Esophagus (tissue), 2 donors: ENCODE measurements around the gene ATPAF1. TPM values are rescaled to one million over a fixed set of nuclear protein-coding genes. Genes with fewer than 3 reads are reported as not detected.

Experiments
- H3K27ac ChIP-seq, 2 donors: one replicate each; pipeline ENCODE4 v1.5.1; 2013; ENCODE audit warnings: low read depth in 2 of 2, mild to moderate bottlenecking in 2 of 2, inconsistent platforms in 1 of 2, low read length in 1 of 2, moderate library complexity in 1 of 2
- H3K27me3 ChIP-seq, 2 donors: one replicate each; pipeline ENCODE4 v1.6.1; 2013; ENCODE audit warnings: low read length in 2 of 2, control low read depth in 1 of 2, mild to moderate bottlenecking in 1 of 2; ENCODE audit not compliant: insufficient read depth in 2 of 2, control insufficient read depth in 1 of 2
- H3K36me3 ChIP-seq, 2 donors: one replicate each; pipeline ENCODE4 v1.6.1; 2013; ENCODE audit warnings: low read length in 1 of 2; ENCODE audit not compliant: control insufficient read depth in 2 of 2, insufficient read depth in 2 of 2
- H3K4me1 ChIP-seq, 2 donors: one replicate each; pipeline ENCODE4 v1.6.1; 2013; ENCODE audit warnings: low read length in 1 of 2; ENCODE audit not compliant: control insufficient read depth in 2 of 2, insufficient read depth in 2 of 2
- H3K4me3 ChIP-seq, 2 donors: one replicate each; pipeline ENCODE4 v1.5.1; 2013; ENCODE audit warnings: low read length in 2 of 2, mild to moderate bottlenecking in 2 of 2, low read depth in 1 of 2, moderate library complexity in 1 of 2
- H3K9me3 ChIP-seq, 2 donors: one replicate each; pipeline ENCODE4 v1.6.1; 2013; ENCODE audit warnings: mild to moderate bottlenecking in 2 of 2, low read depth in 1 of 2, low read length in 1 of 2, moderate library complexity in 1 of 2; ENCODE audit not compliant: control insufficient read depth in 2 of 2, insufficient read depth in 1 of 2
- WGBS, 2 donors: extraction: QIAGEN DNeasy Blood & Tissue Kit; methylation state at CpG; one replicate each; pipeline ENCODE4 v1.1.7; 2013; 5-methylcytosine and 5-hydroxymethylcytosine counted together
- polyA plus RNA-seq, 2 donors: library from polyadenylated mRNA; stranded (reverse); fragments of 200-250 nt; gene quantifications; one replicate each; pipeline ENCODE4 v1.2.3, GENCODE V29; 2013
- donor health status: healthy with polysubstance abuse.
- donor health status: Bipolar disorder and iron deficiency.

The ATPAF1 gene
- polyA plus RNA-seq, 2 donors, result 25.3 to 34.9 TPM

- Histone ChIP-seq H3K27ac (no peak overlapping the region), H3K9me3 (no peaks in the 10 kb centered on the region), H3K27me3 (no peaks in the 10 kb centered on the region), H3K4me1 (no peaks in the 10 kb centered on the region), H3K36me3 (peaks cover 8 to 15% of the 10 kb centered on the region in 2 donors), H3K4me3 (no peak overlapping the region)
- 40 to 75% methylated on average over 1 of the region's 1 CpG for WGBS, 2 donors
Measured at GRCh38 chr1:46682064-46682463, 13.9 kb upstream of the ATPAF1 start.

- Histone ChIP-seq H3K4me3 (no peak overlapping the region), H3K9me3 (no peaks in the 10 kb centered on the region), H3K36me3 (peaks cover 8 to 15% of the 10 kb centered on the region in 2 donors), H3K27ac (no peak overlapping the region), H3K4me1 (no peaks in the 10 kb centered on the region), H3K27me3 (no peaks in the 10 kb centered on the region)
- 86 to 91% methylated on average over 1 of the region's 1 CpG for WGBS, 2 donors
Measured at GRCh38 chr1:46681333-46682034, 13.3 kb upstream of the ATPAF1 start.

- no peaks in the 10 kb centered on the region for H3K27me3 ChIP-seq
- H3K27ac ChIP-seq, result no peak overlapping the region
- H3K4me3 ChIP-seq, result no peak overlapping the region
- H3K36me3 ChIP-seq, result peaks cover 10 to 17% of the 10 kb centered on the region in 2 donors
- 97 to 98% methylated on average over 6 of the region's 6 CpGs for WGBS, 2 donors
- H3K4me1 ChIP-seq, result no peaks in the 10 kb centered on the region
- no peaks in the 10 kb centered on the region for H3K9me3 ChIP-seq
Measured at GRCh38 chr1:46679789-46680573, 11.8 kb upstream of the ATPAF1 start.

DNA sequence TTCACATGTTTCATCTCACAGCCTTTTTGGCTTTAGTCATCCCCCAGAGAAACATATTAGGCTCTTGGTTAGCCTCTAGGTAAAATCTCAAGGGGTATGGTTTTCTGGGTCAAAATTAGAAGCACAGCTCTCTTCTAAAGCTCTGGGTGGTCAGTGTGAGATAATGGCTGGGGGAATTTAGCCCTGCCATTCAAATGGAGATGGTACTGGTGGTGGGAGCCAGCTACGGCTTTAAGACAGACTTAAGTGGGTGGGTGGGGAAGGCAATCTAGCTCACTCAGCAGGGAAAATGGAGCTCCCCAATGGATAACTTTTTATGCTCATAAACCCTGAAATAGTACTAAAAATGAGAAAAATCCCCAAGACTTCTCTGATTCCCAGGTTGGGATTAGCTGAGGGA lies 9.2 kb upstream of the ATPAF1 start:
- Histone ChIP-seq H3K9me3 (no peaks in the 10 kb centered on the region), H3K36me3 (peaks cover 6% of the 10 kb centered on the region in 2 donors), H3K27ac (no peak overlapping the region), H3K4me3 (no peak overlapping the region), H3K4me1 (no peaks in the 10 kb centered on the region), H3K27me3 (no peaks in the 10 kb centered on the region)
- WGBS, 2 donors, result 93 to 95% methylated on average over 1 of the region's 1 CpG

- Histone ChIP-seq H3K4me1 (no peaks in the 10 kb centered on the region), H3K4me3 (no peak overlapping the region), H3K36me3 (peaks cover 6% of the 10 kb centered on the region in 2 donors), H3K27ac (no peak overlapping the region), H3K9me3 (no peaks in the 10 kb centered on the region), H3K27me3 (no peaks in the 10 kb centered on the region)
- 89 to 97% methylated on average over 1 of the region's 1 CpG for WGBS, 2 donors
Measured at GRCh38 chr1:46676531-46676930, 8.4 kb upstream of the ATPAF1 start.

- no peak overlapping the region for H3K27ac ChIP-seq
- WGBS, 2 donors, result 91 to 94% methylated on average over 1 of the region's 1 CpG
Measured at GRCh38 chr1:46675549-46676314, 7.6 kb upstream of the ATPAF1 start.

DNA sequence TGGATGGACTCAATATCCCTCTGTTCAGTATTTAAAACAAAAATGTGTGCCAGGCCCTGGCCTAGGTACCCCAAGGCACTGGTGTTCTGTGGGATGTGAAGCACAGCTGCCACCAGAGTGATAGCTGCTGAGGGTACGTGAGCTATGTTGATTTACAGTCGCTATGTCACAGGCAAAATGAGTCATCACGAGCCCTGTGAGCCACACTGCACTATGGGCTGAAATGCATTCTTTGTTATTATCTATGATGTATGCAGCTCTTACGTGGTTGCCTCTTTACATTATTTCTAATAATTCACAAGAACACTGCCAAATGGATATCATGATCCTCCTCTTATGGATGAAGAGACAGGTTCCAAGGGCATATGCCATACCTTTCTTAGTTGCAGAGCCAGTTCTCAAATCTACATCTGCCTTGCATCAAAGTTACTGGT lies 5.6 kb upstream of the ATPAF1 start:
- Histone ChIP-seq H3K36me3 (peaks cover 6% of the 10 kb centered on the region in 2 donors), H3K9me3 (no peaks in the 10 kb centered on the region), H3K4me3 (no peak overlapping the region), H3K27ac (no peak overlapping the region), H3K4me1 (no peaks in the 10 kb centered on the region), H3K27me3 (no peaks in the 10 kb centered on the region)
- 56 to 71% methylated on average over 4 of the region's 4 CpGs for WGBS, 2 donors

More at GRCh38 chr1:46675549-46676314, 7.6 kb upstream of the ATPAF1 start:
- Histone ChIP-seq H3K9me3 (no peaks in the 10 kb centered on the region), H3K27me3 (no peaks in the 10 kb centered on the region), H3K36me3 (peaks cover 6% of the 10 kb centered on the region in 2 donors), H3K4me1 (no peaks in the 10 kb centered on the region), H3K4me3 (no peak overlapping the region)

- Histone ChIP-seq H3K27me3 (no peaks in the 10 kb centered on the region), H3K27ac (no peak overlapping the region), H3K9me3 (no peaks in the 10 kb centered on the region), H3K4me1 (no peaks in the 10 kb centered on the region), H3K36me3 (peaks cover 3 to 6% of the 10 kb centered on the region in 2 donors), H3K4me3 (no peak overlapping the region)
- WGBS, 2 donors, result 61 to 72% methylated on average over 8 of the region's 8 CpGs
Measured at GRCh38 chr1:46672696-46673095, 4.5 kb upstream of the ATPAF1 start.

- Histone ChIP-seq H3K9me3 (no peaks in the 10 kb centered on the region), H3K4me3 (no peak within 1 kb of the TSS), H3K27ac (no peak within 1 kb of the TSS), H3K36me3 (peaks cover 3 to 4% of the 10 kb centered on the region in 2 donors), H3K4me1 (no peaks in the 10 kb centered on the region), H3K27me3 (no peaks in the 10 kb centered on the region)
- 89 to 92% methylated on average over 3 of the region's 3 CpGs for WGBS, 2 donors
Measured at GRCh38 chr1:46671554-46671953, 3.4 kb upstream of the ATPAF1 start, which contains the start of gene TEX38. TEX38 (plus strand) TSS chr1:46671854; CDS start chr1:46671935, 81 bp downstream.
